NCI-H2196 treated with DMSO at 0.1 percent for 48 hours (cell line): ENCODE results near the gene DPH6.

Experiments used
- DNase-seq: peaks from one replicate; lab custom pipeline; 2025; ENCODE audit not compliant: unreplicated experiment; lab: John Stamatoyannopoulos, UW

Gene DPH6

GRCh38 chr15:35545316-35545823, 595 bp downstream of the DPH6 start:
- no peak for DNase-seq

- DNase-seq: no peak
These were observed 5.1 kb downstream of the DPH6 start for GRCh38 chr15:35540885-35541284.

GRCh38 chr15:35540021-35540420, 5.9 kb downstream of the DPH6 start:
- no peak for DNase-seq

GRCh38 chr15:35535365-35535916, 10.5 kb downstream of the DPH6 start:
- DNase-seq: no peak

GRCh38 chr15:35533130-35534110, 12.5 kb downstream of the DPH6 start:
- DNase-seq: no peak

GRCh38 chr15:35530698-35531097, 15.3 kb downstream of the DPH6 start:
- DNase-seq: peak; percentile 16

GRCh38 chr15:35529784-35530183, 16.2 kb downstream of the DPH6 start:
- no peak for DNase-seq

GRCh38 chr15:35522061-35522460, 23.9 kb downstream of the DPH6 start:
- DNase-seq: no peak

- DNase-seq: peak; percentile 2
These were observed 26.3 kb downstream of the DPH6 start for GRCh38 chr15:35519541-35520149.

GRCh38 chr15:35519052-35519451, 26.9 kb downstream of the DPH6 start:
- no peak for DNase-seq

GRCh38 chr15:35514759-35515158, 31.2 kb downstream of the DPH6 start:
- no peak for DNase-seq

GRCh38 chr15:35507932-35508638, 37.9 kb downstream of the DPH6 start:
- no peak for DNase-seq

GRCh38 chr15:35506272-35506870, 39.6 kb downstream of the DPH6 start:
- no peak for DNase-seq

- DNase-seq: no peak
These were observed 40.2 kb downstream of the DPH6 start for GRCh38 chr15:35505809-35506208.

GRCh38 chr15:35505141-35505540, 40.8 kb downstream of the DPH6 start:
- DNase-seq: no peak

GRCh38 chr15:35499723-35500122, 46.2 kb downstream of the DPH6 start:
- no peak for DNase-seq

- DNase-seq: no peak
These were observed 49.4 kb downstream of the DPH6 start for GRCh38 chr15:35496585-35496984.

- DNase-seq: no peak
These were observed 50.9 kb downstream of the DPH6 start for GRCh38 chr15:35495080-35495479.

GRCh38 chr15:35491999-35492398, 54.0 kb downstream of the DPH6 start:
- no peak for DNase-seq

GRCh38 chr15:35491173-35491572, 54.8 kb downstream of the DPH6 start:
- DNase-seq: no peak

- DNase-seq: no peak
These were observed 55.5 kb downstream of the DPH6 start for GRCh38 chr15:35490511-35490910.
